Vagina (tissue), 2 donors: Measurements from ENCODE around the gene RPL3. TPM values are rescaled to one million over a fixed set of nuclear protein-coding genes. Genes with fewer than 3 reads are reported as not detected.

Experiments
- DNase-seq, 2 donors: peaks; one replicate each; pipeline ENCODE4 v3.0.0-alpha.2; 2017; ENCODE audit errors: extremely low spot score in 2 of 2
- H3K27ac ChIP-seq: fragments of 200-600 bp; sonication (generic); one replicate; pipeline ENCODE4 v1.5.1; 2019
- H3K27me3 ChIP-seq: fragments of 200-600 bp; sonication (generic); one replicate; pipeline ENCODE4 v1.5.1; 2019
- H3K36me3 ChIP-seq, 2 donors: fragments of 200-600 bp; sonication (generic); one replicate each; pipeline ENCODE4 v1.5.1; 2017 to 2019
- H3K4me1 ChIP-seq: fragments of 200-600 bp; sonication (generic); one replicate; pipeline ENCODE4 v1.5.1; 2019
- H3K4me3 ChIP-seq, 2 donors: fragments of 200-600 bp; sonication (generic); 1 replicate in 1 of 2; 2 replicates in 1 of 2; pipeline ENCODE4 v1.5.1; 2016 to 2019
- H3K9me3 ChIP-seq: fragments of 200-600 bp; sonication (generic); one replicate; pipeline ENCODE4 v1.5.1; 2019
- POLR2A ChIP-seq, 2 donors: fragments of 450-650 bp; IDR thresholded peaks; one replicate each; pipeline ENCODE4 v1.6.1; 2017; ENCODE audit warnings: antibody characterized with exemption in 2 of 2, mild to moderate bottlenecking in 2 of 2, moderate library complexity in 2 of 2
- POLR2AphosphoS5 ChIP-seq, 2 donors: sonication (generic); formaldehyde crosslinking; IDR thresholded peaks; one replicate each; pipeline ENCODE4 v1.9.0; 2017; ENCODE audit warnings: antibody characterized with exemption in 2 of 2, mild to moderate bottlenecking in 2 of 2, low read depth in 1 of 2; ENCODE audit not compliant: insufficient read depth in 1 of 2
- intact Hi-C: fragments of 100-400 bp; cut with DNase I; formaldehyde crosslinking; loops from one replicate; pipeline ENCODE4 v1.15.1; 2023
- total RNA-seq: library from RNA; depleted of rRNA; stranded (reverse); fragments of >200 nt; gene quantifications from one replicate; pipeline ENCODE4 v1.2.3, GENCODE V29; 2016
- TF ChIP-seq, protein P1 (sequence below), 3 experiments: fragments of 450-650 bp in 2 of 3; fragments of 200-600 bp in 1 of 3; sonication (generic) in 1 of 3; IDR thresholded peaks; one replicate each; pipeline ENCODE4 v1.5.1; 2017 to 2019; ENCODE audit warnings: antibody characterized with exemption in 3 of 3, mild to moderate bottlenecking in 2 of 3, moderate library complexity in 2 of 3

RPL3 gene
- total RNA-seq, 1 donor from 2014 or later = 2,613 TPM

- no peak for DNase-seq
- no peaks in the 10 kb centered on the region for H3K36me3 ChIP-seq
- TF ChIP-seq, protein P1, sequence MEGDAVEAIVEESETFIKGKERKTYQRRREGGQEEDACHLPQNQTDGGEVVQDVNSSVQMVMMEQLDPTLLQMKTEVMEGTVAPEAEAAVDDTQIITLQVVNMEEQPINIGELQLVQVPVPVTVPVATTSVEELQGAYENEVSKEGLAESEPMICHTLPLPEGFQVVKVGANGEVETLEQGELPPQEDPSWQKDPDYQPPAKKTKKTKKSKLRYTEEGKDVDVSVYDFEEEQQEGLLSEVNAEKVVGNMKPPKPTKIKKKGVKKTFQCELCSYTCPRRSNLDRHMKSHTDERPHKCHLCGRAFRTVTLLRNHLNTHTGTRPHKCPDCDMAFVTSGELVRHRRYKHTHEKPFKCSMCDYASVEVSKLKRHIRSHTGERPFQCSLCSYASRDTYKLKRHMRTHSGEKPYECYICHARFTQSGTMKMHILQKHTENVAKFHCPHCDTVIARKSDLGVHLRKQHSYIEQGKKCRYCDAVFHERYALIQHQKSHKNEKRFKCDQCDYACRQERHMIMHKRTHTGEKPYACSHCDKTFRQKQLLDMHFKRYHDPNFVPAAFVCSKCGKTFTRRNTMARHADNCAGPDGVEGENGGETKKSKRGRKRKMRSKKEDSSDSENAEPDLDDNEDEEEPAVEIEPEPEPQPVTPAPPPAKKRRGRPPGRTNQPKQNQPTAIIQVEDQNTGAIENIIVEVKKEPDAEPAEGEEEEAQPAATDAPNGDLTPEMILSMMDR (IDR thresholded peaks at IDR 0.05) = no peak
- no peak for TF ChIP-seq POLR2AphosphoS5 (IDR thresholded peaks at IDR 0.05; ENCODE audit: insufficient read depth in 1 of 2, low read depth in 1 of 2)
- TF ChIP-seq POLR2A (IDR thresholded peaks at IDR 0.05) = no peak
- intact Hi-C loops = no loop called here
- no peaks in the 10 kb centered on the region for H3K9me3 ChIP-seq
- H3K4me3 ChIP-seq = no peak overlapping the region
- H3K4me1 ChIP-seq = no peaks in the 10 kb centered on the region
- H3K27me3 ChIP-seq = no peaks in the 10 kb centered on the region
- no peak overlapping the region for H3K27ac ChIP-seq
Measured at GRCh38 chr22:39275814-39276439, 43.5 kb downstream of the RPL3 start.

DNA sequence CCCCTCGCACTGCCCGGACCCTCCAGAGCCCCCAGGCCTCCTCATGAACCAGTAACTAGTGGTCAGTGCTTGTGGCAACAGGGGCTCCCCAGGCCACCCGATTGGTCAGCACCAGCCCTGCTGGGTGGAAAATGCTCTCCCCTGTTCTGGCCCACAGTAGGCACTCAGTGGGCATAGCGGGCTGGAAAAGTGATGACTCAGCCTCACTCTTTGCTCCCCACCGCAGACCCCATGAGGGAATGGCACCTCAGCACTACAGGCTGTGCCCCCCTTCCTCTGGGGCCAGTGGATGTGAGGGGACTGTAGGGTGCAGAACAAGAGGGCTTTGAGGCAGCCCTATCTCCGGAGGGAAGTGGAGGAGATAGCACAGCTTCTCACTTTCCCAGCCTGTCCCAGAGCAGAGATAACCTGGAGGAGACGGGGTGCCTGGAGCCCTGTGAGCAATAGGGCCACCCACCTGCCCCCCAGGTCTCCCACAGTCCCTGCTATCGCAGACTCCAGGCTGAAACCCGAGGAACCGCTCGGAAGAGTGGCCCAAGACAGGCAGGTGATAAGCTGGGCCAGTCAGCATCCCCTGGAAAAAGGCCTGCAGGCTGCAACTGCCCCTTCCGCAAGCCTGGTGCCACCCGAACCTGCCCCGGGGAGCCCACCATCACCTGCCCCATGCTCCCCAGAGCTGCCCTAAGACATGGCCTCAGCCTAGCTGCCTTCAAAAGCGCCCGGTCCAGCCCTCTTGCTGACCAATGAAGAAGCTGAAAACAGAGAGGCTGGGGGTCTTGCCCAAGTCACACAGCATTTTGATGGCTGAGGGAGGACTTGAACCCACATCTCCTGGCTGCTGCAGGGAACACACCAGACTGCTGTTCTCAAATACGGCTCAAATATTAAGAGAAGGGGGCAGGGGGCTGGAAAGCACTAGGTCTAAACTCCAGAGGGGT is 45.2 kb downstream of the RPL3 start:
- no peaks in the 10 kb centered on the region for H3K9me3 ChIP-seq
- no peak for DNase-seq
- no peaks in the 10 kb centered on the region for H3K36me3 ChIP-seq
- no peaks in the 10 kb centered on the region for H3K27me3 ChIP-seq
- H3K4me3 ChIP-seq = no peak overlapping the region
- no peaks in the 10 kb centered on the region for H3K4me1 ChIP-seq
- TF ChIP-seq, protein P1 (IDR thresholded peaks at IDR 0.05) = no peak
- TF ChIP-seq POLR2AphosphoS5 (IDR thresholded peaks at IDR 0.05; ENCODE audit: insufficient read depth in 1 of 2, low read depth in 1 of 2) (no peak), POLR2A (IDR thresholded peaks at IDR 0.05) (no peak)
- no peak overlapping the region for H3K27ac ChIP-seq
- intact Hi-C loops = no loop called here

- DNase-seq = no peak
- intact Hi-C loops = no loop called here
- H3K4me3 ChIP-seq = no peak overlapping the region
- H3K27ac ChIP-seq = no peak overlapping the region
- H3K4me1 ChIP-seq = no peaks in the 10 kb centered on the region
- H3K36me3 ChIP-seq = no peaks in the 10 kb centered on the region
- no peaks in the 10 kb centered on the region for H3K27me3 ChIP-seq
- H3K9me3 ChIP-seq = no peaks in the 10 kb centered on the region
- TF ChIP-seq POLR2A (IDR thresholded peaks at IDR 0.05) = no peak
- no peak for TF ChIP-seq POLR2AphosphoS5 (IDR thresholded peaks at IDR 0.05; ENCODE audit: insufficient read depth in 1 of 2, low read depth in 1 of 2)
Measured at GRCh38 chr22:39270792-39271191, 48.6 kb downstream of the RPL3 start.

GRCh38 chr22:39270280-39270679 is 49.1 kb downstream of the RPL3 start:
- Histone ChIP-seq H3K27me3 (no peaks in the 10 kb centered on the region), H3K4me1 (no peaks in the 10 kb centered on the region), H3K36me3 (no peaks in the 10 kb centered on the region), H3K4me3 (no peak overlapping the region), H3K27ac (no peak overlapping the region), H3K9me3 (no peaks in the 10 kb centered on the region)
- TF ChIP-seq POLR2AphosphoS5 (IDR thresholded peaks at IDR 0.05; ENCODE audit: insufficient read depth in 1 of 2, low read depth in 1 of 2) (no peak), POLR2A (IDR thresholded peaks at IDR 0.05) (no peak)
- TF ChIP-seq, protein P1 (IDR thresholded peaks at IDR 0.05) = no peak
- no peak for DNase-seq
- intact Hi-C loops = no loop called here

- intact Hi-C loops = no loop called here
- no peaks in the 10 kb centered on the region for H3K36me3 ChIP-seq
- DNase-seq = no peak
- H3K4me3 ChIP-seq = no peak overlapping the region
- TF ChIP-seq, protein P1 (IDR thresholded peaks at IDR 0.05) = no peak
- TF ChIP-seq POLR2A (IDR thresholded peaks at IDR 0.05) (no peak), POLR2AphosphoS5 (IDR thresholded peaks at IDR 0.05; ENCODE audit: insufficient read depth in 1 of 2, low read depth in 1 of 2) (no peak)
- no peak overlapping the region for H3K27ac ChIP-seq
- no peaks in the 10 kb centered on the region for H3K9me3 ChIP-seq
- no peaks in the 10 kb centered on the region for H3K4me1 ChIP-seq
- no peaks in the 10 kb centered on the region for H3K27me3 ChIP-seq
Measured at GRCh38 chr22:39269095-39269790, 50.2 kb downstream of the RPL3 start.
